Suppressor macrophage treated with lipopolysaccharide for 1 hour (primary cell): ENCODE measurements around the gene GRB10.
A peak's percentile ranks its signal among the peaks of the same experiment; 100 is the strongest.

Experiments
- DNase-seq, 3 donors: peaks; one replicate each; pipeline ENCODE4 v3.0.0-alpha.2; 2020 to 2022

GRB10 gene

DNA sequence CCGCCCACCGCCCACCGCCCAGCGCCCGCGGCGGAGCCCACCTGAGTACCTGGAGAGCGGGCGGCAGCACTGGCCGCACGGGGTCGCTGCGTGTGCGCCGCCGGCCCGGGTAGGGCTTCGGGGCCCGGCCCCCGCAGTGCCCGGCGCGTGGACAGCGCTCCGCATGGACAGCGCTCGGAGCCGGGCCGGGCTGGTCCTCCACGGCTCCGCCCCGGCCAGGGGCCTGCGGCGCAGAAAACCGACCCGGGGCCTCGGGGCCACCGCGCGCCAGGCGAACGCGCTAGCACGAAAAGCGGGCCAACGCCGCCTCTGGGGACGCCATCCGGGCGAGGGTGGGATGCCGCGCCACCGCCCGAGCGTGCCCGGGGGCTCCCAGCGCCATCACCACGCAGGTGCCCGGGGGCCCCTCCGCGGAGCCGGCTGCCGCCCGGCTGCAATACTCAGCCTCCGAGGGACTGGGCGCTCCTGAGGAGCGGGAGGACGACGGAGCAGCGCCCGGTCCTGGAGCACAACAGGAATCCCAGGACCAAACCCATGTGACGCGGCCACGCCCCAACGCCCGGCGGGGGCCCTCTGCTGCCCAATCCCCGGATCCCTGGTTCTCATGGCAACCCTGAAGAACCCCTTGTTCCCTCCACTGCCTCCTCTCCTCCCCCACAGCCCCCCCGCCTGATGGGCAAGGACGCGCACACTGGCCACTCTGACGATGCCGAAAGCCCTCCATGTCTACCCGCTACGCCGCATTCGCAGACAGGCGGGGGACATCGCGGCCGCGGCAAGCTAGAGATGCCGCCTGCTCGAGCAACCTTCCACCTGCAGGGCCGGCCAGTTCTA, at the start of gene GRB10:
GRB10 (minus strand) TSS at position 522 of the 834 bp plus-strand sequence. CDS start 50,574 bp downstream, outside the sequence.
- DNase-seq, result peak; percentile 36 to 73 (median 46)

DNA sequence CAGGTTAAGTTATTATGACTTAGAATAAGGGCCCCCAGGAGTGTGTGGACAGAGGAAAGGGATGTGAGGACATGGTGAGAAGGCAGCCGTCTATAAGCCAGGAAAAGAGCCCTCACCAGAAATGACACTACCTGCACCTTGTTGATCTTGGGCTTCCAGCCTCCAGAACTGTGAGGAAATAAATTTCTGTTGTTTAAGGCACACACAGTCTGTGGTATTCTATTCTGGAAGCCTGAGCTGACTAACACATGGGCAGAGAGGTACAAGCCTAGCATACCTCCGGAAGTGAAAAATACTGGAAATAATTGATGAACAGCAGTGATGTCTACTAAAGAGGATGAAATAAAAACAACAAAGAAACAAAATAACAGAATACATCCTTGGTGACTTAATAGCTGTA, 46.1 kb upstream of the GRB10 start:
- no peak for DNase-seq

DNA sequence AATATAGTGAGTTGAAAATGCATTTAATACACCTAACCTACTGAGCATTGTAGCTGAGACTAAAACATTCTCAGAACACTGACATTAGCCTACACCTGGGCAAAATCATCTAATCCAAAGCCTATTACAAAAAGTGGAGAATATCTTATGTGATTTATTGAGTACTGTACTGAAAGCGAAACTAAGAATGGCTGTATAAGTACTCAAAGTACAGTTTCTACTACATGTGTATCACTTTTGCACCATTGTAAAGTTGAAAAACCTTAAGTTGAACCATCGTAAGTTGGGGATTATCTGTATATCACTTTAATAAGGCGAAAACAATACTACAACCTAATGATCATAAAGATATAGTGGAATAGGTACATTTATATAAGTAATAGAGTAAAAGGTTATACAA, 45.4 kb upstream of the GRB10 start:
- no peak for DNase-seq

DNA sequence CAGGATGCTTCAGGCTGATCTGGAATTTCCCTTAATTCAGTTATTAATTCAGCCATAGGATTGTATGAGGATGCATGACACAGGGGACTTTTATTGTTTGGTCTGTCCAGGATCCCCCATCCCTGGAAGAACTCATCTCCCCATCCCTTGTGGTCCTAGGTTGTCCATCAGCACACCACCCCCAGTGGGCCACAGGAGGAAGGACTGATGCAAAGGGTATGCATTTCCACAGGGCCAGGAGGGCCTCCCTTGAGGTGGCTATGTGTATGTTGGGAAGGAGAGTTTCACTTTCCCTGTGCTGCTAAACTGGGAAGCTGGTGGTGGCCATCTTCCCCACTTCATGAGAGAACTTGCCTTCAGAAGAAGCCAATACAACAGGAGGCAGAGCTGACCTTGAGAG, 44.6 kb upstream of the GRB10 start:
- peak in 2 of 3 donors; percentile 11 to 43 for DNase-seq

DNA sequence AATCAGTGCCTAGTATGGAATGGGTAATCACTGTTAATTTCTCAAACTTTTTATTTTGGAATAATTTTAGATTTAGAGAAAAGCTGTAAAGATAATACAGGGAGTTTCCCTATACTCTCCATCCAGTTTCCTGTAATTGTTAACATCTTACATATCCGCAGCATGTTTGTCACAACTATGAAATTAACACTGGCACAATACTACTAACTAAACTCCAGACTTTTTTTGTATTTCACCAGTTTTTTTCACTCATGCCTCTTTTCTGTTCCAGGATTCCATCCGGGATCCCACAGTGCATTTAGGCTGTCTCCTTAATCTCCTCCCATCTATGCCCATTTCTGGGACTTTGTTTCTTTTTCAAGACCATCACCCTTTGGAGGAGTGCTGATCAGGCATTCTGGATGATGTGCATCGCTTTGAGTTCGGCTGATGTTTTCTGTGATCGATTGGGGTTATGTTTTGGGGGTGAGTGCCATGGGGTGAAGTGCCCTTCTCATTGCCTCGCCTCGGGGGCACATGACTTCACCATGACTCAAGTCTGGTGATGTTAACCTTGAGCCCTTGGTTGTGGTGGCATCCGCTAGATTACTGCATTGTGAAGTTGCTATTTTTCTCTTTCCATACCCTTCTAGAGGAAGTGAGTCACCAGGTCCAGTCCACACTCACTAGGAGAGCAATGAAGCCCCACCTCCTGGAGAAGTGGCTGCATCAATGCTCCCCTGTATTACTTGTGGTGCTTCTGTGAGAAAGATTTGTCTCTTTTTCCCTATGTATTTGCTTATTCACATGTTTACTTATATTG, 43.9 kb upstream of the GRB10 start:
- DNase-seq, result peak; percentile 59 to 79 (median 67)

DNA sequence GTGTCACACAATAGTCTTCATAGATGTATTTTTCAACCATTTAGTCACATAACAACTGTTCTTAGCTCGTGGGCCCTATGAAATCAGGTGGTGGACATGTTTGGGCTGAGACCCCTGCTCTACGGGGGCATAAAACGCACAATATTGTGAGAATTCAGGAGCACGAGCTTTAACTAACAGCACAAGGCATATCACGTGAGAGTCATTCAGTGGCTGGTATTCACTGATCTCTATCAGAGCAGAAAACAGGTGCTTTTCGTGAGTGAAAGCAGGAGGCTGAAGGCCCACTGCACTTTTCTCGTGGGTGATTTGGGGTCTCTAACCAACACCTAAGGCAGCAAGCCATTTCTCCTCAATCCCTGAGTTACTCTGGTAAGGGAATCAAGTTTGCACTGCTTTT, 42.8 kb upstream of the GRB10 start:
- no peak for DNase-seq

DNA sequence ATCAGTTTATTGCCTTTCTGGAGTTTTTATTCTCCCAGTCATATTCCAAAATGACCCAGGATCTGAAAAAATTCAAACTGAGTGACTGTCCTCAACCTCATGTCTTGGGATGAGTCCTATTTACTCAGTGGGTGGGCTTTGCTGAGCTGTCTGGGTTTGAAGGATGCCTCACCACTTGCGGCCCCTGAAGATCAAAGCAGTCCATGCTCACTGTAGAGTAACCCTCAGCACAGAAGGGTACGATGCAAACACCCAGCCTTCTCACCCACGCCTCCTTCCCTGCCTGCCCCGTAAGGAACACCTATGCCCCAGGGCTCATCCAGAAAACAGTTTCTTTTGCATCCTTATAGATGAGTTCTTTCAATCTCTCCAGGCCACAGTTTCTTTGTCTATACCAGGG, 42.2 kb upstream of the GRB10 start:
- DNase-seq, result no peak

DNA sequence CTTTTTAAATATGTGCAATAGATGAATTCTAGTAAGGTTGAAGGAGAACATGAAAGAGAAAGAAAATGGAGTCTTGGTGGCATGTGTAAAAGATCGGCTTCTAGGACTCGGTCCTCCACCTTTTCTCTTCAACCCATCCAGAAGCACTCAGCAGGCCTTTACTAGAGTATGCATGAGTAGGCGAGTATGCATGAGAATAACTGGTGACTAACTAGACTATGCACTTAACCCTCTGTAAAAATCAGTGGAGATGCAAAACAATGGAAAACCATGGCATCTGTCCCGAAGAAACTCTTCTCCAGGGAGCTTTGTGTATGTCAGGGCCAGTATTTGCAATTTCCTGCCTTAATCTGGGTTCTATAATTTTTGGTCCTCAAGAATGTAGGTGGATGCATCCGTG, 40.0 kb upstream of the GRB10 start:
- no peak for DNase-seq

DNA sequence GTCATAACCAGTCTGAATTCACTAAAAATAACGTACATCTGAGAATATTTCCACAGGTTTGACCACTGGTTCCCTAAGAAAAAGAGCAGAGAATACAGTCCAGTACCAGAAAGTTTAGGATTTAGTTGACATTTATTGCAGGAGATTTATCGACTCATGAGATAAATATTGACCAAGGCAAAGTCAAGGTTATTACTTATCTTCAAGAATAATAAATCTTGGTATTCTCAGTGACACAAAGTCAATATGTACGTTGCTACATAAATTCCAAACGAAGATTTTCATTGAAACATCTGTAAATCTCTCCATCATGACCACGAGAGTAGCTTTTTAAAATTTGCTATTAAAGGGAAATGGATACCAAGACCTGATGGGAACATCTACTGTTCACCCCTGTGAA, 39.4 kb upstream of the GRB10 start:
- DNase-seq, result no peak

DNA sequence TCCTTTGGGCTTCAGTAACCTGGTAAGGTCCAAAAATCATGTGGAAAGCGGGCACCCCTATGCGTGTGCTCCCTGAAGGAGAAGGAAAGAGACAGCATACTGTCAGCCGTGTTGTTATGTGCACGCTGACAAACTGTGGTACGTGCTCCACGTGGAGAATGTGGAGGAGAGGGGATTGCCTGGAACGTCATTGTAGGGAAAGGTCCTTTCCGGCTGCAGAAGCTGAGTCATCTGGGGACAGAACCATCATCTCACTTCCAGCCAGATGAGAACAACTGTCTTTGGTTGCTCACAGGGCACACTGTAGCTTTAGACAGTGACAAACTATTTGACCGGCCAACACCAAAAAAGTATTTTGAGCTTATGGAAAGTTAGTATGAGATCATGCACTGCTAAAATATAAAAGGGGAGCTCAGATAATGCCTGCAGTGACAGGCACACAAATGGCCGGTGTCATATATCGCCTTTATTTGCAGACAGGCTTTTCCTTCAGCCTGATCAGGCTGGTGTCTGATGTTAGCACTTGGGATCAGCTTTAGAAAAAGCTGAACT, 38.8 kb upstream of the GRB10 start:
- DNase-seq, result peak in 2 of 3 donors; percentile 29 to 39

DNA sequence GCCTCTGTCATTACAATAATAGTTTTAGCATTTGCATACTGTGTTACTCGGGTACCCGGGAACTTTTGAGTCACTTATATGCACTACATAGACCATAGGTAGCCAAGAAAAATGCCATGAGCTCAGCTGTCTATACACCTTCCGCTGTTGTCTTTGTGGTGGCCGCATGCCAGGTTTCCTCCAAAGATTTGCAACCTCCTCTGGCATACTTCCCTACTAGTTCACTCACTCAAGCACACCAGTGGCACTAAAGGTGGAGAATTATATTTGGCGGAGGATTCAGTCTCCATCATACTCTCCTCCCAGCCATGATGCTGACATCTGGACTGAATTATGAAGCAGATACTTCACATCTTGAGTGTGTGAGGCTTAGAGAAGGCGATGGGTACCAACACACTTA, 35.6 kb upstream of the GRB10 start:
- DNase-seq, result no peak

DNA sequence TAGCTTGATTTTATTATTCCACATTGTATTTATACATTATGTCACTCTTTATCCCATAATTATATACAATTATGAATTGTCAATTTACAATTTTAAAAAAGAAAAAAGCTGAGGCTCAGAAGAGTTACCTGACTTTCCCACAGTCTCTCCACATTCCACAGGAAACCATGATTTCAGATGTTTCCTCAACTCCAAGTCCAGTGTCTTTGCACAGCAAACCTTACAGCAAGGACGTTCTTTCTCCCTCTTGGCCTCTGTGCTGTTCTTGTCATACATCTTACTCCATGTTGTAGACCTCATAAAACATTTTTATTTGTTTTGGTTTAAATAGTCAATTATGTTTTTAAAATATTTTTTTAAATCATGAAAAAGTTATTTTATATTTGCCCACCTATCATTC, 34.9 kb upstream of the GRB10 start:
- no peak for DNase-seq

DNA sequence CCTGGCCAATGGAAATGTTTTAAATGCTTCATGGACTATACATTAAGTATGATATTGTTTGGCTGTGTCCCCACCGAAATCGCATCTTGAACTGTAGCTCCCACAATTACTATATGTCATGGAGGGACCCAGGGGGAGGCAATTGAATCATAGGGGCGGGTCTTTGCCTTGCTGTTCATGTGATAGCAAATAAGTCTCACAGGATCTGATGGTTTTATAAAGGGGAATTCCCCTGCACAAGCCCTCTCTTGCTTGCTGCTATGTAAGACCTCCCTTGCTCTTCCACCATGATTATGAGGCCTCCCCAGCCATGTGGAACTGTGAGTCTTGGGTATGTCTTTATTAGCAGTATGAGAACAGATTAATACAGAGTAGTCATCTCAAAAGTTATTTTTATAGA, 32.4 kb upstream of the GRB10 start:
- DNase-seq, result peak in 2 of 3 donors; percentile 21 to 24

DNA sequence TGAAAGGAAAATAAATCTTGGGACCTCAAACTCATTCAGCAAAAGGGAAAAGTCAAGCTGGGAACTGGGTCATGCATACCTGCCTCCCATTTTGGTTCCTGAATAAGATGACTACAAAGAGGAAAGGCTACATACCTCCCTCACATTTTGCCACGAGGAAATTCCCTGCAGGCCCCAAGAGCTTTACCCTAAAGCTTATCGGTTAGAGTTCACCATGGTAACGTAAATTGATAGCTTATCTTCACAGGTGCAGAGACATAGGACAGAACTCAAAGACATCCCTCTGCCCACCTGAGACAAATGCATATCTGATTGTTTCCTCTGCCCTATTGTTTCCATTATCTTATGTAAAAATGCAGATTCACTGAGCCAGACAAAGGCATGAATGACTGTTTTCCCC, 31.5 kb upstream of the GRB10 start:
- no peak for DNase-seq

DNA sequence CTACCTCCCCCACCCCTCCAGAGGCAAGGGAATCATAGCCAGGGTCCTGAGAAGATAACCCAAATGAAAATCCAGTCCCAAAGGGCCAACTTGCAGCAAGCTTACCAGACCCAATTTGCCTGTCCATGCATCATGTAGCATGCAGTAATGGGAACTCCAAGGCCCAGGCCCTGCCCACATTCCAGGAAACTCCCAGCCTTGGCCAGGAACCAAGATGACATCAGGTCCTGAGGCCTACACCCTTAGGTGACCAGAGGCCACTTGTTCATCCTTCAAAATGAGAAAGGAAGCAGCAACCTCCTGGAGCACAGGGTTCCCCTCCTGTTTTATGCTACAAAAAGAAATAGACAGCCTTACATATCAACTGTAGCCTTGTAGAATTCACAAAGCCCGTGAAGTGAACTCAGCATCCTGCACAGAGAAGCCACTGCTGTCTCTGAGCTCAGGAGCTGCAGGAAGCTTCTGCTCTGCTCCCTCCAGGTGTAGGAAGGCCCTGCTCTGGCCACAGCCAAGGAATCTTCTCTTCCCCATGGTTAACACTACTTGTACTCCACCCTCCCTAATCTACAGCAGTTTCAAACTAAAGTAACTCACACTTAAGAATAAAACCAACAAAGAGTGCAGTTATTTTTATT, 30.3 kb upstream of the GRB10 start:
- DNase-seq, result peak; percentile 68 to 86 (median 85)

DNA sequence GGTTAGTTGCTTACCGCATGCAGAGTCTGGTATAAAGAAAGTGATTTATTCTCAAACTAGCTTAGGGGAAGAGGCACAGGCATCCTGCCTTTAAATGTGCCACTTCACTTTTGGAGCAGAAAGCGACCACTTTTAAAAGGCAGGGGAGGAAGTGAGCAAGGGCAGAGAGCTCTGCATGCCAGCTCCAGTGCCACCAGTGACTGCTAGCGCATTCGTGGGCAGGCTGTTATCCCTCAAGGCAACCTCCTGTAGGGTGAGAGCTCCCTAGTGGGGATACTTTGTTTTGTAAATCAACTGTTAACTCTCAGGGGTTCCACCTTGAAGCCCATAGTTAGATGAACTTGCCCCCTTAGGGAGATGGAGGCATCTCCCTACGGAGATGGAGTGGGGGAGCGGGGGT, 29.4 kb upstream of the GRB10 start:
- DNase-seq, result no peak

DNA sequence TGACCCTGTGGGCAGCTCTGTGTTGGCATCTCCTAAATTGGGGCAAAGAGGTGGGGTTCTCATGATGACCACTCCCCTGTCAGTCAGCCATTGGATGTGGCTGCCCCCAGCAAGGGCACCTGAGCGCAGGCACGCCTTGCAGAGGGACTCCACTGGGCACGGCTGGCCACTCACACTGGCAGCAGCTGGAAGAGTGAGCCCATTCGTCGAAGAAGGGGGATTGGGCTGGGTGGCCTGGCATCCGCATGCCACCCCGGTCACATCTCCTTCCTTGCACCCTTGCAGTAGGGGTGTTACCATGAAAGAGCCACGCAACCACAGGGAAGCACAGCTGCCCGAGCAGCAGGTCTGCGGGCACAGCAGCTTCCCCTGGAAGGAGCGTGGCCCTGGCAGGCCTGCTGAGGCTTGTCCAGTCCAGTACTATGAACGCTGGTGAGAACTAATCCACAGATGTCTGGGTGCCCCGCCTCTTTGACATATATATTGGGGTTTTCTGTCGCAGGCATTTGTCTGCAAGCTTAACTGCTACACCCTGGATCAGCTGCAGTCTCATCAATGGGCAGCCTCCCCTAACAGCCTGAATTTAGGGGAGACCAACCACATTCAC, 25.7 kb upstream of the GRB10 start:
- no peak for DNase-seq

DNA sequence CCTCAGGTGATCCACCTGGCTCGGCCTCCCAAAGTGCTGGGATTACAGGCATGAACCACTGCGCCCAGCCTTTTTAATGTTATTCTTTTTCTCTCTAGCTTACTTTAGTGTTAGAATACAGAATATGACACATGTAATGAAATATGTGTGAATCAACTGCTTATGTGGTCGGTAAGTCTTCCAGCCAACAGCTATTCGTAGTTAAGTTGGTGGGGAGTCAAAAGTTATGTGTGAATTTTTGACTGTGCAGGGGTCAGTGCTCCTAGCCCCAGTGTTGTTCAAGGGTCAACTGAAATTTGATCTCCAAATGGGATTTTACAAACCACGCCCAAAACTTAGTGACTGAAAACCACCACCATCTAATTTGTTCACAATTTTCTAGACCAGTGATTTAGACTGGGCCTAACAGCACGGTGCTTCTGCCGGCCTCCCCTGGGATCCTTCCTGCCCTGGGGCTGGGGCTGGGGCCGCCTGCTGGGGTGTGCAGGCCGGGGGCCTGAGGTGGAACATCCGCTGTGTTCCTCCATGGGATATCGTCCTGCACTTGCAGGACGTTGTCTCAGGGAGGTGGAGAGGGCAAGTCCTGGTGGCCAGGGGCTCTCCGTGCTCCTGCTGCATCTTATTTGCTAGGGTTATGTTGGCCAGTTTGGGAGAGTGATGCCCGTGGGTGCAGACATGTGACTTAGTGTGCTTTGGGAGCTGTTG, 24.5 kb upstream of the GRB10 start:
- DNase-seq, result no peak

DNA sequence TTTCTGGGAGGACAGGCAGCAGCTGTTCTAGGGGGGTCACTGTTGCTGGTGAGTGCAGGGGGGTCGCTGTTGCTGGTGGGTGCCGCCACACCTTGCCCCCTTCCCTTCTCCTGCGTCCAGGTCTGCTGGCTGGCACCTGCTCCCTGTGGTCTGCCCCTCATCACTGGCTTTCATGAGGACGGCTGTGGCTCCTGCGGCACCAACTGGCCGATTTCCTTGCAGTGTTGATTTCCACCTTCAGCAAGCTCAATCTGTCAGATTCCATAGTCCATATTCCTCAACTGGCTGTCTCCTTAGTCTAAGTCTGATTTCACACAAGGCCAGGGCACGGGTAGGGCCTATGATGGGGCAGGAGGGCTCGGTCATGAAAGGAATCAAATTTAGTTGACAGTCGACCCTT, 23.4 kb upstream of the GRB10 start:
- no peak for DNase-seq

DNA sequence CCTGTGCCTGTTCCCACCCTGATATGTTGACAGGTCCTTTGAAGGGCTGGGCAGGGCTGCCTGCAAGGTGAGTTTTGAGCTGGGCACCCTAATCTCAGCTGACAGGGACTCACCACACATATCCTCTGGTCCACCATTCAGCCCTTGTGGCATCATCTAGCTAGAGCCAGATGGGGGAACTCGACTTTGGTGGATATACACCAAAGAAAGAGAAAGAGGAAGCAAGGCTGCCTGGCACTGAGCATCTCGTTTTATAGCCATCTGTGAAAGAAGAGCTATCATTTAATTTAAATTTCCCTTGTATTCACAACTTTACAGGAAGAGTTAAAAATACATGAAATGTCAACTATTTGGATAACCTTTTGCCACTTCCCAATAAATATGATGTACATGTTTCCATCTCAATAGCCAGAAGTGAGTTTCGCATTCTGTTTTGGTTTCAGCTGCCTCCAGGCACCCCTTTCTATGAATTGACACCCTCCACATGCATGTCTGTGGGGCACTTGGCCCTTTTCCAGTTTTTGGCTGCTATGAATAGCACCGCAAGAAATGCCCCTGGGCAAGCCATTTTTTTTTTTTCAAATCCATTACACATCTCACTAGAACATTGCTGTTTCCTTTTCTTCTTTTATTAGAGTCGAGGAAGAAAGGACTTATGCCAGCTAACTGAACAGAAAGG, 22.9 kb upstream of the GRB10 start:
- DNase-seq, result peak in 1 of 3 donors; percentile 58
